Body of pancreas (tissue), 4 donors: ENCODE results near the gene FNBP1L. TPM values are rescaled to one million over a fixed set of nuclear protein-coding genes. Genes with fewer than 3 reads are reported as not detected.
"Not testable (repeated sequence)": the region's sequence is repeated elsewhere in the genome, so short reads cannot be mapped to it uniquely, and the experiment has no call there.

ENCODE experiments used
- ATAC-seq: fragments of 150-250 bp; one replicate; pipeline ENCODE4 v1.9.1; 2016
- DNase-seq, 4 donors: peaks; one replicate each; pipeline ENCODE4 v3.0.0-alpha.2; 2019
- H3K27ac ChIP-seq, 4 donors: fragments of 200-600 bp; sonication (generic); 1 replicate in 3 of 4; 2 replicates in 1 of 4; pipeline versions ENCODE4 v1.5.1 to v1.6.1; 2016 to 2019; ENCODE audit warnings: mild to moderate bottlenecking in 1 of 4, mixed read lengths in 1 of 4, moderate library complexity in 1 of 4
- H3K27me3 ChIP-seq, 2 donors: fragments of 200-600 bp; sonication (generic); one replicate each; pipeline ENCODE4 v1.6.0; 2016; ENCODE audit warnings: mild to moderate bottlenecking in 1 of 2
- H3K36me3 ChIP-seq, 2 donors: fragments of 200-600 bp; sonication (generic); replicated peaks in 1 of 2; 2 replicates each; pipeline ENCODE4 v1.5.1; 2016; ENCODE audit warnings: low read depth in 2 of 2; ENCODE audit not compliant: insufficient read depth in 1 of 2
- H3K4me1 ChIP-seq: fragments of 200-600 bp; sonication (generic); one replicate; pipeline ENCODE4 v1.6.0; 2016
- H3K4me3 ChIP-seq, 2 donors: fragments of 200-600 bp; sonication (generic); 1 replicate in 1 of 2; 2 replicates in 1 of 2; pipeline ENCODE4 v1.5.1; 2016 to 2019
- H3K9me3 ChIP-seq, 3 donors: fragments of 200-600 bp; sonication (generic); 1 replicate in 2 of 3; 2 replicates in 1 of 3; pipeline ENCODE4 v1.5.1; 2016
- CTCF ChIP-seq, 7 experiments: fragments of 450-650 bp in 4 of 7; fragments of 200-600 bp in 3 of 7; sonication (generic) in 3 of 7; IDR thresholded peaks; one replicate each; pipeline ENCODE4 v1.5.1; 2016 to 2019; ENCODE audit warnings: antibody characterized with exemption in 7 of 7
- POLR2A ChIP-seq, 3 donors: fragments of 450-650 bp; IDR thresholded peaks; one replicate each; pipeline ENCODE4 v1.6.1; 2016; ENCODE audit warnings: antibody characterized with exemption in 3 of 3, mild to moderate bottlenecking in 2 of 3
- WGBS, 2 donors: methylation state at CpG; one replicate each; pipeline ENCODE4 v1.1.5; 2017; 5-methylcytosine and 5-hydroxymethylcytosine counted together
- intact Hi-C: fragments of 100-400 bp; cut with DNase I; formaldehyde crosslinking; loops from one replicate; pipeline ENCODE4 v1.15.1; 2023
- total RNA-seq, 2 donors: library from RNA; depleted of rRNA; stranded (reverse); fragments of >200 nt; gene quantifications; one replicate each; pipeline ENCODE4 v1.1.0, GENCODE V29; 2016

FNBP1L gene
- total RNA-seq, 2 donors from 2014 or later: 23.1 to 32.9 TPM

DNA sequence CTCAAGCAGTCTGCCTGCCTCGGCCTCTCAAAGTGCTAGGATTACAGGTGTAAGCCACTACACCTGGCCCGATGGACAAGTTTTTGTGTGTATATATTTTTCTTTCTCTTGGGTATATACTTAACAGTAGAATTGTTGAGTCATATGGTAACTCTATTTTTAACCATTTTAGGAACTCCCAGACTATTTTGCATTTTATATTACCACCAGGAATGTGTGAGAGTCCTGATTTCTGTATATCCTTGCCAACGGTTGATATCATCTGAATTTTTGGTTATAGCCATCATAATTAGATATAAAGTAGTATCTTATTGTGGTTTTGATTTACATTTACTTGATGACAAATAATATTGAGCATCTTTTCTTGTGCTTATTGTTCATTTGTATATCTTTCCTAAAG is 20.7 kb downstream of the FNBP1L start:
- intact Hi-C loops: no loop called here
- WGBS, 2 donors: 91% methylated on average over 3 of the region's 3 CpGs
- no peak for TF ChIP-seq POLR2A (IDR thresholded peaks at IDR 0.05)
- TF ChIP-seq CTCF (IDR thresholded peaks at IDR 0.05): no peak
- no peaks in the 10 kb centered on the region for H3K27me3 ChIP-seq
- peaks cover 9% of the 10 kb centered on the region for H3K4me1 ChIP-seq
- no peak overlapping the region for H3K27ac ChIP-seq
- ATAC-seq (no peak), DNase-seq (no peak)
- H3K36me3 ChIP-seq: no peaks in the 10 kb centered on the region
- H3K9me3 ChIP-seq: no peaks in the 10 kb centered on the region
- no peak overlapping the region for H3K4me3 ChIP-seq

DNA sequence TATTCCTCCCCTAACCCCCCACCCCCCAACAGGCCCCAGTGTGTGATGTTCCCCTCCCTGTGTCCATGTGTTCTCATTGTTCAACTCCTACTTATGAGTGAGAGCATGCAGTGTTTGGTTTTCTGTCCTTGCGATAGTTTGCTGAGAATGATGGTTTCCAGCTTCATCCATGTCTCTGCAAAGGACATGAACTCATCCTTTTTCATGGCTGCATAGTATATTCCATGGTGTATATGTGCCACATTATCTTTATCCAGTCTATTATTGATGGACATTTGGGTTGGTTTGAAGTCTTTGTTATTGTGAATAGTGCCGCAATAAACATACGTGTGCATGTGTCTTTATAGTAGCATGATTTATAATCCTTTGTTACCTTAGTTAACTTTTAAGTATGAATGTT is 21.3 kb downstream of the FNBP1L start:
- H3K27ac ChIP-seq, H3K27me3 ChIP-seq, intact Hi-C loops, DNase-seq, H3K36me3 ChIP-seq, H3K4me3 ChIP-seq, H3K9me3 ChIP-seq, ATAC-seq: not testable (repeated sequence)
- peaks cover 10% of the 10 kb centered on the region for H3K4me1 ChIP-seq
- 98 to 99% methylated on average over 3 of the region's 3 CpGs for WGBS, 2 donors

GRCh38 chr1:93471284-93471683 is 23.4 kb downstream of the FNBP1L start:
- Histone ChIP-seq H3K27ac (no peak overlapping the region), H3K27me3 (no peaks in the 10 kb centered on the region), H3K36me3 (no peaks in the 10 kb centered on the region), H3K4me3 (no peak overlapping the region), H3K9me3 (no peaks in the 10 kb centered on the region), H3K4me1 (peaks cover 17% of the 10 kb centered on the region)
- no peak for DNase-seq
- ATAC-seq: no peak
- intact Hi-C loops: no loop called here
- WGBS, 2 donors: 77 to 86% methylated on average over 6 of the region's 6 CpGs
- no peak for TF ChIP-seq CTCF (IDR thresholded peaks at IDR 0.05)
- no peak for TF ChIP-seq POLR2A (IDR thresholded peaks at IDR 0.05)

- no peak overlapping the region for H3K4me3 ChIP-seq
- peaks cover 17% of the 10 kb centered on the region for H3K4me1 ChIP-seq
- TF ChIP-seq CTCF (IDR thresholded peaks at IDR 0.05) (no peak), POLR2A (IDR thresholded peaks at IDR 0.05) (no peak)
- no peaks in the 10 kb centered on the region for H3K36me3 ChIP-seq
- DNase-seq (no peak), ATAC-seq (no peak)
- WGBS, 2 donors: 5 to 18% methylated on average over 1 of the region's 1 CpG
- H3K9me3 ChIP-seq: no peaks in the 10 kb centered on the region
- no peak overlapping the region for H3K27ac ChIP-seq
- H3K27me3 ChIP-seq: no peaks in the 10 kb centered on the region
- intact Hi-C loops: no loop called here
Measured at GRCh38 chr1:93471911-93472310, 24.0 kb downstream of the FNBP1L start.

GRCh38 chr1:93474321-93474720 is 26.4 kb downstream of the FNBP1L start:
- H3K36me3 ChIP-seq: no peaks in the 10 kb centered on the region
- TF ChIP-seq POLR2A (IDR thresholded peaks at IDR 0.05) (no peak), CTCF (IDR thresholded peaks at IDR 0.05) (no peak)
- DNase-seq (no peak), ATAC-seq (no peak)
- intact Hi-C loops: no loop called here
- H3K4me1 ChIP-seq: peaks cover 17% of the 10 kb centered on the region
- no peak overlapping the region for H3K27ac ChIP-seq
- H3K9me3 ChIP-seq: peaks cover 0 to 2% (median 0%) of the 10 kb centered on the region in 3 donors
- no peak overlapping the region for H3K4me3 ChIP-seq
- no peaks in the 10 kb centered on the region for H3K27me3 ChIP-seq
- WGBS, 2 donors: 35 to 45% methylated on average over 2 of the region's 2 CpGs
